NCI-H2081 treated with DMSO at 0.1 percent for 48 hours (cell line): ENCODE measurements around the gene CFAP74.
"Not testable (repeated sequence)": the region's sequence is repeated elsewhere in the genome, so short reads cannot be mapped to it uniquely, and the experiment has no call there.

Experiments
- DNase-seq: peaks from one replicate; lab custom pipeline; 2025; lab: John Stamatoyannopoulos, UW

The CFAP74 gene

DNA sequence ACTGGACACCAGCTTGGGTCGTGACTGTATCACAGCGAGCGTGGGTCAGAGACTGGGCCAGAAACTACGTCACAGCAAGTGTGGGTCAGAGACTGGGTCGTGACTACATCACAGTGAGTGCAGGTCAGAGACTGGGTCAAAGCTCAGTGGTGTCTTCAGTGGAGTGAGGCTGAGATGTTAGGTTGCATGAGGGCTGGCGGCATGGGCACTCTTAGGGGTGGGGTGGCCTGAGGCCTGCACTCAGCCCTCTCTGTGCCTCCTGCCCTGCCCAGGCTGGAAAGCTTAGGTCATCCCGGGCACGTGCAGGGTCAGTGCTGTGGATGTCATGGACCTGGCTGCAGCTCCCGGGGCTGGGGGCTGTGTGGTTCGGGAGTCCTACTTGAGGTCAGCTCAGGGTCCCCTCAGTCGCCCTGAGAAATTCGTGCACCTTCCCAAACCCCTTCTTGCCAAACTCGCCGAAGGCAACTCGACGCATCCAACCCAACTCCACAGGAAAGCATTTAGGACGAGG, 19.0 kb downstream of the CFAP74 start:
- no peak for DNase-seq

DNA sequence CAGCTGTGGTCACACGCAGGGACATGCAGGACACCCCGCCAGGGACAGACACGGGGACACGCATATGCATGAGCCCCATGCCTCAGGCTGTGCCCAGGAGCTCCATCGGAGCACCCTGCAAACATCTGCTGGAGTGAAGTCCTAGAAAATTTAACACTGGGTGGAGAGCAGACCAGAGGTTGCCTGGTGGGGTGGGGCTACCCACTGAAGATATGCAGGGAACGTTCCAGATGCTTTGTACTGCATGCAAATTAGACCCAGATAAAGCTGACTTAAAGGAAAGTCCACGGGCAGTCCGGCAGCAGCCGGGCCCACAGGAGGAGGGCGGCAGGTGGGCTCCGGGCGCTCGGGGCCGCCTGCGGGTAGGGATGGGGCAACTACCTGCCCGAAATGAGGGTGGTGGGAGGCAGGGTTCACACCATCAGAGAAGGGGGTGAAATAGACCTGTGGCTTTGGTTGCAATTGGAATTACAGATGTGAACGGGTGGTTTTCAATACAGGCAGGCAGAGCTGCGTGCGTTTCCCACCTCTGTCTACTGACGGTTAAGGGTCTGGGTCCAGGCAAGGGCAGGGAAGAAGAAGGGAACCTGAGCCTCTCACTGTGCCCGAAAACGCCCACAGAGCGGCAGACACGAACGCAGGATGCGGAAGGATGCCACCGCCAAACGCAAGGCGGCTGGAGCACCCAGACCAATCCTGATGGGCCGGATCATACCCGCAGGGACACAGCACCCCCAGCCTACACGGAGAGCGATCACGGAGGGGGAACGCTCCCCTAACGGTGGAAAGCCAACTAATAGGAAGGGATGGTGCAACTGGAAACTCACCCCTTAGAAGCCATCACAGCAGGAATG, 21.0 kb downstream of the CFAP74 start:
- no peak for DNase-seq

DNA sequence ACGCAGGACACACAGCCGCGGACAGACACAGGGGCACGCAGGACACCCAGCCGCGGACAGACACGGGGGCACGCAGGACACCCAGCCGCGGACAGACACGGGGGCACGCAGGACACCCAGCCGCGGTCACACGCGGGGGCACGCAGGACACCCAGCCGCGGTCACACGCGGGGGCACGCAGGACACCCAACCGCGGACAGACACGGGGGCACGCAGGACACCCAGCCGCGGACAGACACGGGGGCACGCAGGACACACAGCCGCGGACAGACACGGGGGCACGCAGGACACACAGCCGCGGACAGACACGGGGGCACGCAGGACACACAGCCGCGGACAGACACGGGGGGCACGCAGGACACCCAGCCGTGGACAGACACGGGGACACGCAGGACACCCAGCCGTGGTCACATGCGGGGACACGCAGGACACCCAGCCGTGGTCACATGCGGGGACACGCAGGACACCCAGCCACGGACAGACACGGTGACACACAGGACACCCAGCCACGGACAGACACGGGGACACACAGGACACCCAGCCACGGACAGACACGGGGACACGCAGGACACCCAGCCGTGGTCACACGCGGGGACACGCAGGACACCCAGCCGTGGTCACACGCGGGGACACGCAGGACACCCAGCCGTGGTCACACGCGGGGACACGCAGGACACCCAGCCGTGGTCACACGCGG, 21.8 kb downstream of the CFAP74 start:
- DNase-seq, result not testable (repeated sequence)

DNA sequence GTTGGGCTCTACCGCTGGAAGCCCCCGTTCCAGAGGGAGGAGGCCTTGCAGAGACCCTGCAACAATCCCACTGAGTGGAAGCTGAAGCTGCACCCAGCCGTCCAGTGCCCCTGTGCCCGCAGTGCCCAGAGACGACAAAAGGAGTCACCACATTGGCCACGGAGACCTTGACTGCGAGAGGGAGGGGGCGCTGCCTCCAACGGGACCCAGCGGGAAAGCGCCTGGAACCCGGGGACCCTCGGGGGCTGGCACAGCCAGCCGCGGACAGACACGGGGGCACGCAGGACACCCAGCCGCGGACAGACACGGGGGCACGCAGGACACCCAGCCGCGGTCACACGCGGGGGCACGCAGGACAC, 22.5 kb downstream of the CFAP74 start:
- no peak for DNase-seq

DNA sequence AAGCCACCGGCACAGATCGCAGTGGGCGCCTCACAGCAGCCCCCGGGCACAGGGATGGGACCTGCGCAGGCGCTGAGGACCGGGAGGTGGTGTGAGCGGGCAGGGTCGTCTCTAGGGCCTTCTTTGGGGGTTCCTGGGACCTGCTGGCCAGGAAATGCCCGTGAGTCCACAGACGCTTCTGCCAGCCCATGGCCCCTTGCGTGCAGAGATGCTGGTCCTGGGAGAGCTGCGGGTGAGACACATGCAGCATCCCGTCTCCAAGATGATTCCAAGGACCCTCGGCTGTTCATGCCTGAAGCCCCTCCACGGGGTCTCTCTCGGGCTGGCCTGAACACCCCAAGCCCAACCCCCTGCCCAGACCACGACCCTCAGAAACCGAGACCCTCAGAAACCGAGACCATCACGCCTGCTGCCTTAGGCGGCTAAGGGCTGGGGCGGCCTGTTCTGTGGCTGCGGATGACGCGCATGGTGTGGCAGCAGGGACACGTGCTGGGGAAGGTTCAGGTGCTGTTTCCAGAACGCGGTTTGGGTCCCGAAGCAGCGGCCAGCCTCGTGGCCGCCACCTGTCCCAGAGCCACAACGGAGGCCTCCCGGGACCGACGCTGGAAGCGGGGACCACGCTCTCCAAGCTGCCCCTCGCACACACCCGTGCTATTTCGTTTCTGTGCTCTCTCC, 23.0 kb downstream of the CFAP74 start:
- no peak for DNase-seq

DNA sequence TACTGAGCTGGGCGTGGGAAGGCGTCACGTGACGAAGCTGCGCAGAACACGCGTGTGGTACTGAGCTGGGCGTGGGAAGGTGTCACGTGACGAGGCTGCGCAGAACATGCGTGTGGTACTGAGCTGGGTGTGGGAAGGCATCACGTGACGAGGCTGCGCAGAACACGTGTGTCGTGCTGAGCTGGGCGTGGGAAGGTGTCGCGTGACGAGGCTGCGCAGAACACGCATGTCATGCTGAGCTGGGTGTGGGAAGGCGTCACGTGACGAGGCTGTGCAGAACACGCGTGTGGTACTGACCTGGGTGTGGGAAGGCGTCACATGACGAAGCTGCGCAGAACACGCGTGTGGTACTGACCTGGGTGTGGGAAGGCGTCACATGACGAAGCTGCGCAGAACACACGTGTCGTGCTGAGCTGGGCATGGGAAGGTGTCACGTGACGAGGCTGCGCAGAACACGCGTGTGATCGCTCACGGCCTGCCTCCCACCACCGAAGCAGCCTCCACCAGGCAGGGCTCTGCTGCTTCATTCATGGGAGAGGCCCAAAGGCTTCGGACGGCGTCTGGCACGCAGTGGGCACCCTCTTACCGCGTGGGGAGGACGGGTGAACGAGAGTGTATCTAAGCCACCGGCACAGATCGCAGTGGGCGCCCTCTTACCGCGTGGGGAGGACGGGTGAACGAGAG, 24.0 kb downstream of the CFAP74 start:
- no peak for DNase-seq

DNA sequence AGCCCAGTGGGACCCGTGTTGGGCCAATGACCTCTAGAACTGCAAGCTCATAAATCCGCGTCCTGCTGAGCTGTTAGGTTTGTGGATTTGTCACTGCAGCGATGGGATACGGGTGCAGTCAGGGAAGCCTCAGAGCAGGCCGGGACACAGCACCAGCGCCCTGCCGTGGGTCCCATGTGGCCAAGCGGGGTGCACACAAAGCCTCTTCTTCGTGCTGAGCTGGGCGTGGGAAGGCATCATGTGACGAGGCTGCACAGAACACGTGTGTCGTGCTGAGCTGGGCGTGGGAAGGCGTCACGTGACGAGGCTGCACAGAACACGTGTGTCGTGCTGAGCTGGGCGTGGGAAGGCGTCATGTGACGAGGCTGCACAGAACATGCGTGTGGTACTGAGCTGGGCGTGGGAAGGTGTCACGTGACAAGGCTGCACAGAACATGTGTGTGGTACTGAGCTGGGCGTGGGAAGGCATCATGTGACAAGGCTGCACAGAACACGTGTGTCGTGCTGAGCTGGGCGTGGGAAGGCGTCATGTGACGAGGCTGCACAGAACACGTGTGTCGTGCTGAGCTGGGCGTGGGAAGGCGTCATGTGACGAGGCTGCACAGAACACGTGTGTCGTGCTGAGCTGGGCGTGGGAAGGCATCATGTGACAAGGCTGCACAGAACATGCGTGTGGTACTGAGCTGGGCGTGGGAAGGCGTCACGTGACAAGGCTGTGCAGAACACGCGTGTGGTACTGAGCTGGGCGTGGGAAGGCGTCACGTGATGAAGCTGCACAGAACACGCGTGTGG, 24.7 kb downstream of the CFAP74 start:
- not testable (repeated sequence) for DNase-seq

DNA sequence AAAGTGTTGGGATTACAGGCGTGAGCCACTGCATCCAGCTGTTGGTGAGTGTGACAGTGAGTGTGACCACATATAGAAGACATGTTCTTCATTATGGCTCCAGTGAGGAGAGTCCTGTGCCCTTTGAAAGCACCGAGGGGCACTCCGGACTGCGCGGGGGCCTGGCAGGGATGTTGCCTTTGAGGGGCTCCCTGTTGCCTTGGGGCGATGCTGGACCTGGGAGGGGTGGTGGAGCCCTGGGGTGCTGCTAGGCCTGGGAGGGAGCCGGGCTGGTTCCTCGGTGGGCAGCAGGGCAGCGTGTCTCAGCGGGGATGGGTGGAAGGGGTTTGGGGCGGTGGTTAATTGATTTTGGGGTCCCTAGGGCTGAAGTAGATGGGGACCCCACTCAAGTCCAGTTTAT, 25.5 kb downstream of the CFAP74 start:
- DNase-seq, result no peak

DNA sequence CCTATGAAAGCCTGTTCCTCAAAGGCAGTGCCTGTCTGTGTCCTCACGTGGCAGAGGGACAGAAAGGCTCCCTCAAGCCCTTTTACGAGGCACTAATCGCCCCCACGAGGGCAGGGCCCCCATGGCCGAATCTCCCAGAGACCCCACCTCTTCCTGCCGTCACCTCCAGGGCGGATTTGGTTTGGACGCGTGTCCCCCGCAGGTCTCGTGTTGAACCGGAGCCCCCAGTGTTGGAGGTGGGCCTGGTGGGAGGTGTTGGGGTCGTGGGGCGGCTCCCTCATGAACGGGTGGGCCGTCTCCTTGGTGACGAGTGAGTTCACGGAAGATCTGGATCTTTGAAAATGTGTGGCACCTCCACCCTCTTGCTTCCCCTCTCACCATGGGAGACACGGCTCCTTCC, 27.6 kb downstream of the CFAP74 start:
- no peak for DNase-seq

DNA sequence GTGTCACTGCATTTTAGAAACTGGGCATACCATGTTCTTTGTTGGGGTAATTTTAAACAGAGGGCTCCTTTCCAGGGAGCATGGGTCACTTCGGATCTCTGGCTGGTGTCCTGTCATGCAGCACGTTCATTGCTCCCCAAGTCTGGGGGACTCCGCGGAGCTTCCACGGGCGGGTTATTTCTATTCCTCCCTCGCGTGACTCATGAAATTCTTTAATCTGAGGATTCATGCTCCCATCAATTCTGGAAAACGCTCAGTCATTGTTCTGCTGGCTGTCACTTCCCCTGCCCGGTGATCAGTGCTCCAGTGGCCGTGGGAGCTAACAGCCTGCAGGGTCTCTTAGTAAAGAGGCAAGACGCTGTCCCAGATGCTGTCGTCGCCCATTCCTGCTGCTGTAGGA, 28.1 kb downstream of the CFAP74 start:
- no peak for DNase-seq

DNA sequence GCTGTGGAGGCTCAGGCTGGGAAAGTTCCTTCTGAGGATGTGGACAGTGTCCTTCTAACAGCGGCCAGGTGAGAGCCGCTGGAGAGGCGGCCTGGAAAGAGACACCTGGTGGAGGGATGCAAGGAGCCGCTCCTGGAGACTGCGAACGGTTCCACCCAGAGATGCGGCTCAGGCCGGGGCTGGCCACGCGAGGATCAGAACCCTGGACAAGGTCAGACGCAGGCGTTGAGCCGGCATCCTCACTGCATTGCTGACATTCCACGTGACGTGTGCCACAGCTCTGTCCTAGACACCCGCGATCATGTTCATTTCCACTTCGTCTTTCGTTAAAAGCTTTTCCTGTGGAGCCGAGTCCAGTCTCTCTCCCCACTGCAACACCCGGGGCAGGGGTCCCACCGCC, 28.8 kb downstream of the CFAP74 start:
- no peak for DNase-seq

DNA sequence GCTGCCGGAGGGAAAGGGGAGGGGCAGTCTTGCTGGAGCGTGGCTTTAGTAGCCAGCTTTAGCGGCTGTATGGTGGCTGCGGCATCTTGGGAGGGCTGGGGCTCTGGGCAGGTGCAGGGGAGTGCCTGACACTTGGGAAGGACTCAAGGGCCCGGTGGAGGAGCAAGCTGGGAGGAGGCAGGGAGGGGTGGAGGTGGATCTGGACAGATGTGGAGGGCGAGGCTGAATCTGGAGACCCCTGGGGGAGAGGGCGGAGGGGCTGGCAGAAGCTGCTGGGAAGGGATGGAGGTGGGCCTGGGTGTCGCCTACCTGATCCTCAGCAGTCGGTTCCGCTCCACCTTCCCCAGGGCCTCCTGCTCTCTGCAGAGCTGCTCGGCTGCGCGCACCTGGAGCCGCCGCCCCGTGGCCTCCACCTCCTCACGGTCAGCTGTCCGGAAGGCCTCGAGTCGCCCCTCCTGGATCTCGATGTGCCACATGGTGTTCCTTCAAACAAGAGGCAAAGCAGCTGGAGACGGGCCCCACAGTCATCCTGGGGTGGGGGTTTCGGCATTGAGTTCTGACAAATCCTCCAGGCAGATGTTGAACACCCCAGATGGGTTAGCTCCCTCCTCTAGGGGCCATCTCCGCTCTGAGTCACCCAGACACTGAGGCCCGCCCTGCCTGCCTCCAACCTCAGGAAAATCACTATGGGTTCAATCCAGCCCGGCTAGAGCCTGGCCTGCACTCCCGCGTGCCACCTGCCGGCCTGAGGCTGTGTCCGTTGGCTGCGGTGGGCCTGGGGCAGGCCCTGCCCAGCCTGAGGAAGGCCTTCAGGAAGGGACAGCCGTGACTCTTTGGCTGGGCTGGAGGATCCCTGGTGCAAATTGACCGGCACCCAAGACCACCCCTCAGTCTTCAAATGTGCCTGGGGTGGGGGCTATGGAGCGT, 29.6 kb downstream of the CFAP74 start:
- no peak for DNase-seq

DNA sequence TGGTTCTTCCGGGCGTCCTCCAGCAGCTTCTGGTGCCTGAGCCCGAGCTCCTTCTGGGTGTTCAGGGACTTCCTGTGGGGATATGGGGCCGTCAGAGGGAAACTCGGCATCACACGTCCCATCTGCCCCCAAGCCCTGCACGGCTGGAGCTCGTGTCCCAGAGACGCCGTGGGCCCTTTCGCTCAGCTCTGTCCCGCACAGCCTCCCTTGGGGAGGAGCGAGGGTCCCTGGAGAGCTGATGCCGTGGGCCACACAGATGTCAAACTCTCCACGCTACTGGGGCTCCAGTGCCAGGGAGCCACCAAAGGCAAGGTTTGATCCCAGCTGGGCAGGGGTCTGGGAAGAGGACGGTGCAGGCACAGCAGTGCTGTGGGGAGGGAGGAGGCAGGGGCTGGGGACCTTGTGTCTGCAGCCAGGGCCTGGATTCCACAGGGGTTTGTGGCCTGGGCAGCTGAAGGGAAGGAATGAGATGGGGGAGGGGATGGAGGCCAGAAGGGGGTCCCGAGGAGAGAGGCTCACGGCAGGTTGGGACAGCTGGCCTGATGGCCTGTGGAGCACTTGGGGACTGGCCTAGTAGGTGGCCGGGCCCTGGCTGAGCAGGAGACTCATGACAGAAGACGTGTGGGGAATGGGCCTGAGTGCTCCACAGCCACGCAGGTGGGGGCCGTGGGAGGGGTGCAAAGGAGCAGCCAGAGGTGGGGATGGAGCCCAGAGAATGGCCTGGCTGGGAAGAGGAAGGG, 30.4 kb downstream of the CFAP74 start:
- DNase-seq, result no peak

DNA sequence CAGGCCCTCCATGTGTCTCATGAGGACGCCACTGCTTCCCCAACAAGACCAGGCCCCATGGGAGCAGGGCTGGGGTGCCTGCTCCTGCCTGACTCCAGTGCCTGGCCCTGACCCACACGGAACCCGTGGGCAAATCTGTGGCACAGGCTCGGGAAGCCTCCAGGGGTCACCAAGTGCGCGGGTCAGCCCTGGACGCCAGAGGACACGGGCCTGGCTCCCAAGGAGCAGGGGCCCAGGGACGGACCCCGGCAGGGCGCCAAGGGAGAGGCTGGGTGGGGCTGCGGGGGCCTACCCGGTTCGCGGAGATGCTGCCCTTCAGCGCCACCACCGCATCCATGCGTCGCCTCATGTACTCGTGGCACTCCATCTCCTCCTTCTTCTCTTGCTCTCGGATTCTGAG, 31.9 kb downstream of the CFAP74 start:
- DNase-seq, result no peak

DNA sequence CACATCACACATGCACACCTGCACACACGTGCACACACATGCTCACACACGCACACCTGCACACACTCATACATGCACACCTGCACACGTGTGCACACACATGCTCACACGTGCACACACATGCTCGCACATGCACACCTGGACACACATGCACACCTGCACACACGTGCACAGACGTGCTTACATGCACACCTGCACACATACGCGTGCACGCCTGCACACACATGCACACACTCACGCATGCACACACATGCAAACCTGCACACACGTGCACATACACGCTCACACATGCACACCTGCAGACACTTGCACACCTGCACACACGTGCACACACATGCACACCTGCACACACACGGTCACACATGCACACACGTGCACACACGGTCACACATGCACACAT, 32.6 kb downstream of the CFAP74 start:
- no peak for DNase-seq

DNA sequence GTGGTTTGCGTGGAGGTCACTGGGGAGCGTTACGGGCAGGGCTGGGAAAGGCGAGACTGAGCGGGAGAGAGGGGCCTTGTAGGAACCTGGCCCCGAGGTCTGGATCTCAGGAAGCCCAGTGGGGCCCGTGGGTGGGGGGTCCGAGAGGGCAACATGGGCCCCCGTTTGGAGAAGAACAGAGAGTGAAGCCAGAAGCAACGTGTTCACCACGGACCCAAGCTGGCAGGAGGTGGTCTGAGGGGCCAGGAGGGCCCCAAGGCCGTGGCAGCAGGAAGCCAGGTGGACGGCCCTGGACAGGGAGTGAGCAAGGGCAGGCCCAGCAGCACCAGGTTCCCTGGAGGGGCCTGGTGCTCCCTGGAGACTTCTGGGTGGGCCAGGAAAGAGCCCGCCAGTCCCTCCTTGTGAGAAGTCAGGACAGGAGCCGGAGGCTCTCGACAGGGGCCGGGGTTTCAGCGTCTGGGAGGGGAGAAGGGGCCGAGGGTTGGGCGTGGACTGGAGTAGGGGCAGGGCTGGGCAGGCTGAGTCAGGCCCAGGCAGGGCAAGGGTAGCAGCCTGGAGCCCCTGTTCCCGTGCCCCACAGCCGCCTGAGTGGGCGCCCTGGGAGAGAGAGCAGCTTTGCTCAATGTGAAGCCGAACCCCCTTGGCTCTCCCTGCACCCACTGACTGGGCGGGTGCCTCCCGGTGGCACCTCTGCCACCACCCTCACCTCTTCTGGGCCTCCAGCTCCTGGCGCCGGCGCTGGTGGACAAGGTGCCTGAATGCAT, 33.5 kb downstream of the CFAP74 start:
- no peak for DNase-seq

DNA sequence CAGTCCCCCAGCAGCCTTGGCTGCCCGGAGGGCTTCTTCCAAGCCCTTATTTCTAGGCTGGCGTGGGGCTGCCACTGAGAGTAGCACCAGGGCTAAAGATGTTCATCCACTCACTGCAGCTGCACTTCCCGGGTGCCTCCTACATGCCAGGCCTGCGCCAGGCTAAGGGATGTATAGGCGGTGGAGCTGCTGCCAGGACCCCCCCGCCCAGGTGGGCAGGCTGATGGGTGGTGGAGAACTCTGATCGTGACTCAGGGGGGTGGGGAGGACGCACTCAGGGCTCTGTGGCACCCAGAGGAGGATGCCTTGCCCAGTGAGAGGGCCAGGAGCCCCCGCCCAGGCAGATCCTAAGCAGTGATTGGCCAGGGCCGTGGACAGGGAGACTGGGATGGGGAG, 34.1 kb downstream of the CFAP74 start:
- no peak for DNase-seq

DNA sequence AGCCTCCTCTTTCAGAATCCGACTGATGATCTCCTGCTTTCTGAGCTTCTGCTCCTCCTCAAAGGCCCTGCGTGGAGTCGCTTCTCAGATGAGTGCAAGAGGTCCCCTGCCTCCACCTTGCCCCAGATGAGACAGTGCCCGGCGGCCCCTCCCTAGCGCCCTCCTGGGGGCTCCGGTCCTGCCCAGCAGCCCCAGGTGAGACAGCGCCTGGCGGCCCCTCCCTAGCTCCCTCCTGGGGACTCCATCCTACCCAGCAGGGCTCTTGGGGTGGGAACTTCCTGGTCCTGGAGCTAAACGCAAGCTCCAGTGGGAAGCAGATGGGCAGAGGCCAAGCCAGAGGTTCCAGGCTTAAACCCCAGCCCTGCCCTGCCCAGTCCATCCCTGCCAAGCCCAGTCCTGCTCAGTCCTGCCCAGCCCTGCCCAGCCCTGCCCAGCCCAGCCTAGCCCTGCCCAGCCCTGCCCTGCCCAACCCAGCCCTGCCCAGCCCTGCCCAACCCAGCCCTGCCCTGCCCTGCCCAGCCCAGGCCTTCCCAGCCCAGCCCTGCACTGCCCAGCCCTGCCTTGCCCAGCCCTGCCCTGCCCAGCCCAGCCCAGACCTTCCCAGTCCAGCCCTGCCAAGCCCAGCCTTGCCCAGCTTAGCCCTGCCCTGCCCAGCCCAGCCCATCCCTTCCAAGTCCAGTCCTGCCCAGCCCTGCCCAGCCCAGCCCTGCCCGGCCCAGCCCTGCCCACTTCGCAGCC, 34.6 kb downstream of the CFAP74 start:
- DNase-seq, result no peak
